LNCaP clone FGC (cell line): ENCODE measurements around the gene ALPI.
"Not testable (repeated sequence)": the region's sequence is repeated elsewhere in the genome, so short reads cannot be mapped to it uniquely, and the experiment has no call there.

Source experiments
- DNase-seq: peaks from one replicate; pipeline ENCODE4 v3.0.0-alpha.2; 2011; ENCODE audit warnings: low read depth
- H3K4me3 ChIP-seq: 2 replicates; pipeline ENCODE4 v1.5.1; 2011; ENCODE audit warnings: mild to moderate bottlenecking, low read depth, low read length, control low read depth
- TF ChIP-seq, protein P1 (sequence below): IDR thresholded peaks from 2 replicates; pipeline ENCODE4 v1.5.1; 2012; ENCODE audit warnings: mild to moderate bottlenecking; ENCODE audit not compliant: control insufficient read depth, insufficient read depth; ENCODE audit errors: extremely low read depth

Gene ALPI

DNA sequence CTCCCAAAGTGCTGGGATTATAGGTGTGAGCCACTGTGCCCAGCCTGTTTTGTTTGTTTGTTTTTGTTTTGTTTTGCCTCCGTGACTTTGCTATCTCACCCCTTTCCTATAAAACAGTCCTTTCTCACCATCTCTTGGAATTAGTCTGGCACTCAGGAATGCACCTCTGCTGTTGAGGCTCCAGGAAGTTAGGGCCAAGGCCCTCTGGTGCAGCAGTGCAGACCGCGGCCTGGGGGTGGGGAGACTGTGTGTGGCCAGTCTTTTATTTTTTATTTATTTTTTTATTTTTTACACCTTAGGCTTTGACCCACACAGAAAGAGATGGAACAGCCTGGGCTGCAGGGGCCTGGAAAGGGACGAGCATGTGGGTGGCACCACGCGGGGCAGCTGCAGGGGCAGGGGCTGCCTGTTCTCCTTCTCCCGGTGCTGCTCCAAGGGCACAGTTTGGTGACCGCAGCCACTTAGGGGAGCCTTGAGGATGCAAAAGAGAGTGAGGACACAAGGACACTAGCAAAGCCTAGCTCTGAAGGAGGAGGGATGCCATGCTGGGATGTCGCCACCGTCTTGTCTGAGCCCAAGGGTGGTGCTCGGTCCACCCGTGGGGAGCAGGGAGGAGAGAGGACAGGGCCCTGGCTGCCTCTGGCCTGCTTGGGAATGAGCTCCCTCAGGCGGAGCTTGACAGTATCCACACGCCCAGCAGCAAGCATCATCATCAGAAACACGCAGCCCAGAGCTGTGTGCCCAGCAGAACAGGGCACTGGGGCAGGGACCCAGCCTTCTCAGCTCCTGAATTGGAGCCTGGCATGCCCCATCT is 19.4 kb upstream of the ALPI start:
- TF ChIP-seq, protein P1, sequence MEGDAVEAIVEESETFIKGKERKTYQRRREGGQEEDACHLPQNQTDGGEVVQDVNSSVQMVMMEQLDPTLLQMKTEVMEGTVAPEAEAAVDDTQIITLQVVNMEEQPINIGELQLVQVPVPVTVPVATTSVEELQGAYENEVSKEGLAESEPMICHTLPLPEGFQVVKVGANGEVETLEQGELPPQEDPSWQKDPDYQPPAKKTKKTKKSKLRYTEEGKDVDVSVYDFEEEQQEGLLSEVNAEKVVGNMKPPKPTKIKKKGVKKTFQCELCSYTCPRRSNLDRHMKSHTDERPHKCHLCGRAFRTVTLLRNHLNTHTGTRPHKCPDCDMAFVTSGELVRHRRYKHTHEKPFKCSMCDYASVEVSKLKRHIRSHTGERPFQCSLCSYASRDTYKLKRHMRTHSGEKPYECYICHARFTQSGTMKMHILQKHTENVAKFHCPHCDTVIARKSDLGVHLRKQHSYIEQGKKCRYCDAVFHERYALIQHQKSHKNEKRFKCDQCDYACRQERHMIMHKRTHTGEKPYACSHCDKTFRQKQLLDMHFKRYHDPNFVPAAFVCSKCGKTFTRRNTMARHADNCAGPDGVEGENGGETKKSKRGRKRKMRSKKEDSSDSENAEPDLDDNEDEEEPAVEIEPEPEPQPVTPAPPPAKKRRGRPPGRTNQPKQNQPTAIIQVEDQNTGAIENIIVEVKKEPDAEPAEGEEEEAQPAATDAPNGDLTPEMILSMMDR = no peak
- no peak for DNase-seq
- no peak overlapping the region for H3K4me3 ChIP-seq

DNA sequence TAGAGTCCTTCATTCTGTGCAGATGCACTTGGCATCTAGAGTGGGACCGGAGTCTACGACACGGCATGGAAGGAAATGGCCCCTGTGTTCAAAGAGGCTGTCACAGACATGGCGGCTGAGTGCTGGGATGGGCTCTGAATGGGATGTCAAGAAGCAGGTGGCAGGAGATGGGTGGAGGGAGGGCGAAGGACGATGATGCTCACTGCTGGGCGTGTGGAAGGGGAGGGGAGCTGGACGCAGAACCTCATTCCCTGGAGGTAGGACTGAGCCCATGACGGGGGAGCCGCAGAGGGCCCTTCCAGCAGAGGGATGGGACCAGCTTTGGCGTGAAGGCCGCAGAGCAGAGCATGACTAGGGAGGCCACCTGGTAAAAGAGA is 18.8 kb upstream of the ALPI start:
- no peak overlapping the region for H3K4me3 ChIP-seq
- DNase-seq = no peak
- TF ChIP-seq, protein P1 = no peak

GRCh38 chr2:232438091-232438490 is 17.9 kb upstream of the ALPI start:
- TF ChIP-seq, protein P1 = no peak
- no peak overlapping the region for H3K4me3 ChIP-seq
- DNase-seq = no peak

DNA sequence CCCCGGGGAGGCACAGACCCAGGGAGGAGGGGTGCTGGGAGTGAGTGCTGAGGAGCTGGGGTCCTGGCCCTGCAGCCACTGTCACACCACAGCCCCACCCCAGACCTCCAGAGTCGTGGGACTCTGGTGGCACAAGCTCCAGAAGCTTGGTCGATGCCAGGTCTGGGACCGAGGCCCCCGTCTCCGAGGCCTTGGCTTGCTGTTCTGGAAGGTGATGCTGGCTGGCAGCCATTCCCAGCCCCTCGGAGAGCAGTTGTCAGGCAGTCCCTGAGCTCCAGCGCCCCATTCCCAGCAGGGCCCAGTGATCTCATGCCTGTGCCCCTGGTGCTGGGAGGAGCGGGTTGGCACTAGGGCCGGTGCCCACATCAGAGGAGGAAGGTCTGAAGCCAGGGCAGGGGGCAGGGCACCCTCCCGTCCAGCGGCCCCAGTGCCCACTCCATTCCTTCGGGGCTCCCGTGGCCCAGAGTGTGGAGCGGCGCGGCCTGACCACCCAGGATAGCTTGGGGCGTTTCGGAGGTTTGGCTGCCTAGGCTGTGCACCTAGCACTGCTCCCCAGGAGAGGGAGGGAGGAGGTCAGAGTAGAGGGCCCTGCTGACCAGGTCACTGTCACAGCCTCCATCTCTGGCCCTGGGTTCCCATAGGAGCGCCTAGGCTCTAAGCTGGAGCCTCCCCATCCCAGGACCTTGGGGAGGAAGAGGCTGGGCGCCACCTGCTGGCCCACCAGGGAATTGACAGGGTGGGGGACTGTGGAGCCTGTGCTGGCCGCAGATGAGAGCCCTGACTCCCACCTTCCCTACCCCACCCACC is 16.8 kb upstream of the ALPI start:
- DNase-seq = no peak
- TF ChIP-seq, protein P1 = peak; percentile 49
- no peak overlapping the region for H3K4me3 ChIP-seq

GRCh38 chr2:232439758-232440135 is 16.2 kb upstream of the ALPI start:
- H3K4me3 ChIP-seq = no peak overlapping the region
- DNase-seq = no peak
- TF ChIP-seq, protein P1 = no peak

DNA sequence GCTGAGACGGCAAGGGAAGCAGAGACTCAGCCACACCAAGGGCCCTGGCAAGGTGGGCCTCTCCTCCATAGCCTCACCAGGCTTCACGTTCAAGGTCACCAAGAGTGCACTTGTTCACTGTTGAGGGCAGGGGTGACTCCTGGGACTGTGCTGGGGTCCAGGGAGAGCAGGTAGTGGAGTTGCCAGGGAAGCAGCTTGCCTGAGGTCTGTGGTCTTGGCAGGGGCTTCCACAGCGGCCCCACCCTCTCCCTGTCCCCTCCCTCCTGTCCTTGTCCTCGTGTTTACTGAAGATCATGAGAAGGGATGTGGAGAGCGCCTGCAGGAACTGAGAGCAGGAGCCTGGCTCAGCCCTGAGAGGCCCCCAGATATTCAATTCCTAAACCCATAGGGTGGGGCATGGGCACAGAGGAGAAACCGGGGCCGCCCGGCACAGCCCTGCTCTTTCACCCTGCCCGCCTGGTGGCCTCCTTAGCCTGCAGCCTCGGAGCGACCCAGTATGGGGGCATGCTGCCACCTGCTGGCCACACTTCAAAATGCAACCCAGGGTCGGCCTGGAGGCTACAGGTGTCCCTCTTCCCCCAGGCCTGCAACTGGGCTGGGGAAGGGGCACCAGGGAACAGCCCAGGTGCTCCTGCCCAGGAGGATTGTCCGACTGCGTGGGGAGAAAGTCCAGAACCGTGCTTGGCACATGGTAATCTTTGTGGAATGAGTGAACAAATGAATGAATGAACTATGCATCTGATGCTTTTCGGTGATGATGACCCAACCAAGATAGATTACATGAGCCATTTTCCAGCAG is 15.5 kb upstream of the ALPI start:
- H3K4me3 ChIP-seq, DNase-seq: not testable (repeated sequence)
- TF ChIP-seq, protein P1 = peak; percentile 93
